D341Med (cell line): ENCODE results near the gene DHRS1.

Experiments
- DNase-seq: peaks from one replicate; pipeline ENCODE4 v3.0.0; 2012; ENCODE audit warnings: low spot score

The DHRS1 gene

GRCh38 chr14:24262821-24263733 lies 36.5 kb downstream of the DHRS1 start, which contains the start of gene TGM1:
TGM1 (minus strand) TSS chr14:24263177; CDS start chr14:24262352, 825 bp downstream.
- no peak for DNase-seq

DNA sequence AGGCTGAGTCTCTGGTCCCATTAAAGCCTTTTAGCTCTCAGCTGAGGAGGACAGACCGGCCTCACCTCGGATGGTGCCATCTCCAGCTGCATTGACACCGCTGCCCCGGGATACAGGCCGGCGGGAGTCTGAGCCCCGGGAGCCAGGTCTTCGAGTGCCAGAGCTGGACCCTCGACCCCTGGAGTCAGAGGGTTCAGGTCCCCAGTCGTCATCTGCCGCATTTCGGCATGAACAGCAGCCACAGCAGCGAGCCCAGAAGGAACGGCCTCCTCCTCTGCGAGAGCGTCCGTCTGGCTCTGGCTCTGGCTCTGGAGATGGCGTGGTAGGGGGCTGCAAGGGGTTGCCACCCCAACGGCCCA lies 37.6 kb downstream of the DHRS1 start:
- DNase-seq = no peak

- no peak for DNase-seq
Observed at GRCh38 chr14:24261256-24261968, 38.2 kb downstream of the DHRS1 start.

DNA sequence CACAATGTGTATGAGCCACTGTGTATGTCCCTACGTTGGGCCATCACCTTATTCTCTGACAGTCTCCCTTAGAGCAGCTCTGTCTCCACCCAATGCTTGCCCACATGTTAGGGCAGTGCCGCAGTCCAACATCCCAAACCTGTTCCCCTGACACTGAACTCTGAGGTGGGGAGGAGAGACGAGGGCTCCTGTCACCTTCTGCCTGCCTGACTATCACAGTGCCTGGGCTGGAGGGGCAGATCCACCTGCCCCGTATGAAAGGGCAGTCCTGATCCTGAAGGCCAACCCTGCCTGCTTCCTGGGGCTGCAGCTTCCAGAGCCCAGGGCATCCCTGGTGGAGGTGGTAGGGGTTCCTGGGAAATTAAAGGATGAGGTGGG lies 38.8 kb downstream of the DHRS1 start:
- no peak for DNase-seq

GRCh38 chr14:24260026-24260779 lies 39.4 kb downstream of the DHRS1 start:
- DNase-seq = no peak

DNA sequence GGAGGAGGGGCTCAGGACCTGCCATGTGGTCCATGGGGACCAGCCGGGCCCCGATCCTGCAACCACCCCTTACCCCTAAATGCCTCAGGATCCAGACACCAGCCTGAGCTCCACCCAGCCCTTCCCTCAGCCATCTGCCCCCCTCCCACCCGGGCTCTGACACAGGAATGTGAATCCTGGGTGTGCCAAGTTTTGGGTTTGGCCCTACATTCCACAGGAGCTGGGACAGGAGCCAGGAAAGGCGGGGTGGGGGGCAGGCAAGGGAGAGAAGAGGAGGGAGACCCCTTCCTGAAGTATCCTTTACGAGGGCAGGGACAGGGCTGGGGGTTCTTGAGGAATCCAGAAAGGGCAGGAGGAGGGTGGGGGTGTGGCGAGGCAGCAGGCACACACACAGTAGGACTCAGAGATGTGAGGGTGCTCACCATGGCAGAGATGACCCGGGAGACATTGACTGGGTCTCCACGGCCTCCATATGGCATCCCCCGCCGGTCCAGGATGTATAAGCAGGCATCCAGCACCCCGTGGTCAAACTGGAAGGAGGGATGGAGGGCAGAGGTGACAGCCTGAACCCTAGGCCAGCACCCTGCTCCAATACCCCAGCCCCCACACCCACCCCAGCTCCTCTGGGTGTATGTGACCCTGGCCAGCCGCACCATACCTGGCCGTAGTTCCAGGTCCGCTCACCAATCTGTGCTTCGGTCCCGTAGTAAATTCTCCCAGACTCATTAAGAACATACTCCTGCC lies 40.1 kb downstream of the DHRS1 start:
- no peak for DNase-seq

DNA sequence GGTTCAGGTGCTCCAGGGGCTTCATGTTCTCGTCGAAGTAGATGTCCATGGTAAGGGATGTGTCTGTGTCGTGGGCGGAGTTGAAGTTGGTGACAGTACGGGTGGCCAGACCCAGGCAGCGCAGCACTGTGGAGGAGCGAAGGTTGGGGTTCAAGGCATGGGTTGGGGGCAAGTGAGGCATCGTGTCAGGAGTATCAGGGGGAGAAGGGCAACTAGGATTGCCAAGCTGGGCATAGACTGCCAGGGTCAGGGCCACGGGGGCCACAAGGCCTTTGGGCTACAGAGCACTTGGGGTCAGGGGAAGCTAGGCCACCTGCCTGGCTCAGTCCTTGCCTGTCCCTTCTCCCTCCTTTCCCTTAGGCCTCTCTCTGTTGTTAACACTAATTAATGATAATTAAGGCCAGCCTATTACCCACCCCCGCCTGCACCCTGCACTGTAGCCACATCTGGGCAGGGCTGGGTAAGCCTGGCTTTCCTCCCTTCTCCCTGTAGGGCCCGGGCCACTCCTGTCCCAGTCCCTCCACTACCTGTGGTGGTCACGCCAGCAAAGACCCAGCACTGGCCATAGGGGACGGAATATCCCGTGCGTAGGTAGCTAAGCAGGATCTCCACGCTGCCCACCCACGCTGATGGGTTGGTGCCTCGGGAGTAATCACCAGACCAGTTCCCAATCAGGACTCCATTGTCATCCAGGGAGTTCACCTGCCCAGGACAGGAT lies 40.9 kb downstream of the DHRS1 start:
- no peak for DNase-seq

GRCh38 chr14:24258119-24258518 lies 41.5 kb downstream of the DHRS1 start:
- no peak for DNase-seq

- no peak for DNase-seq
Observed at GRCh38 chr14:24256960-24257359, 42.6 kb downstream of the DHRS1 start.

- no peak for DNase-seq
Observed at GRCh38 chr14:24255931-24256711, 43.5 kb downstream of the DHRS1 start.

GRCh38 chr14:24255438-24255837 lies 44.1 kb downstream of the DHRS1 start:
- no peak for DNase-seq

GRCh38 chr14:24254630-24255392 lies 44.8 kb downstream of the DHRS1 start:
- no peak for DNase-seq

- DNase-seq = no peak
Observed at GRCh38 chr14:24253936-24254335, 45.6 kb downstream of the DHRS1 start.

DNA sequence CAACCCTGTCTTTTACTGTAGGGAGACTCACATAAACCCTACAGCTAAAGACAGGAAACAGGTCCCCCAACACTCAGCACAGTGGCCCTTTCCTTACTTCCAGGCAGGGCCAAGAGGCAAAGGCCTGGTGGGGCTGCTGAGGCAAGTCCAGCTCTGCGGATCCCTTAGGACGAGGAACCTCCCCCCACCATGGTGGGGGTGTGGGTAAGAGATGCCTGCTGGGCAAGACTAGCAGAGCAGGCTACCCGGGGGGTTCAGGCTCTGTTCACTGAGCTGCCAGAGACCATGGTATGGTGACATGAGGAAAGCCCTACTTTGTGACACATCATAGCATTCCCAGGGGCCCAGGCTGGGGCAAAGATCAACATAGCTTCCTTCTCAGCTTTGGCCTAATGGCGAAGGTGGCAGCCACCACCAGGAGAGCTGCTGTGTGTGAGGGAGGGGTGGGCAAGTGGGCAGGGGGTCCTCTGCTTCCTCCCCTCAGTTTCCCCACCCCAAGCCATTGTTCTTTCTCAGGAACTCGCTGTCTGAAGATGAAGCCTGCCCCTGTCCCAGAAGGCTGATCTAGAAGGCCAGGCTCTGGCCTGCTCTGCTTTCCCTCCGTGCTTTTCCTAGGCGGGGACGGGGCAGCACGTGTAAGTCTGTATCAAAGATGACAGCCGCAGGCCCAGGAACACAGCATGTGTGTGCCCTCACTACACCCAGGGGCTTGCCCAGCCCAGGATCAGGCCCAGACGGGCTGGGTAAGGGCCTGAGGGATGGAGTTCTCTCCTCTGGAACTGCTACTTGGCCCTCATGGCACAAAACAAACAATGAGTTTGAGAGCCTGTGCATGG lies 47.1 kb downstream of the DHRS1 start:
- DNase-seq = no peak

GRCh38 chr14:24251880-24252288 lies 47.7 kb downstream of the DHRS1 start:
- no peak for DNase-seq

DNA sequence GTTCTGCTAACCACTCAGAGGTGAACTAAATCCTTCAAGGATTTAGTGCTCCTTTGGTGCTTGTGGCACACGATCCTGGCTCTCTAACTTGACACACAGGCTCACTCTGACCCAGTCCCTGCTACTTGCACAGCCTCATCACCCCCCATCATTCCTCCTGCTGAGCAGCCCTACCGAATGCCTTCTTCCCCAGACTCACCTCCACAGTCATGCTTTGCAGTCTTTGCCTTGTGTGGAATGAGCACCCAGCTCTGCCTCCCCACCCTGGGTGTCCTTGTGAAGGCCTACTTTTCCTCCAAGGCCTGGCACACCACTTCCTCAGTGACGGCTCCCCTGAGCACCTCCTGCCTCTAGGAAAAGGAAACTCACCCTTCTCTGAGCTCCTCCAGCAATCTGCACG lies 49.2 kb downstream of the DHRS1 start:
- no peak for DNase-seq

GRCh38 chr14:24249230-24250021 lies 50.2 kb downstream of the DHRS1 start:
- DNase-seq = no peak

- no peak for DNase-seq
Observed at GRCh38 chr14:24247422-24247821, 52.2 kb downstream of the DHRS1 start.
